ENCODE measurements around the gene LDOC1.

The LDOC1 gene

DNA sequence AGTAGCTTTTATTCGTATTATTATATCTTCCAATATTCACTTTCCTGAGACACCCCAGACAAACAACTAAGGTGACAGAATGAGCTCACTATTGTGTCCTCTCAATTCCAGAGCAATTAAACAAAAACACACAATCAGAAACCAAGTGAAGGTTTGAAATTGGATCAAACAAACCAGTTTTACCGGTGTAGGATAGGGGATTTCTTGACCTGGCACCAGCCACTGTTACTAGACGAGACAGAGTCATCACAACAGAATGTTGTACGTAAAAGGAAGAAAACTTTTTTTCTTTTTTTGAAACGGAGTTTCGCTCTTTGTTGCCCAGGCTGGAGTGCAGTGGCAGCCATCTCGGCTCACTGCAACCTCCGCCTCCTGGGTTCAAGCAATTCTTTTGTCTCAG is 43.7 kb downstream of the LDOC1 start:
- no peaks in the 10 kb centered on the region for H3K9me3 Mint-ChIP-seq
- H3K4me3 Mint-ChIP-seq, result no peak overlapping the region
- no peaks in the 10 kb centered on the region for H3K4me1 Mint-ChIP-seq (ENCODE audit: low read depth)
- H3K27ac Mint-ChIP-seq, result no peak overlapping the region
- intact Hi-C loops (cut with micrococcal nuclease), result no loop called here
- H3K36me3 Mint-ChIP-seq (ENCODE audit: low read depth), result no peaks in the 10 kb centered on the region
- H3K27me3 Mint-ChIP-seq, result no peaks in the 10 kb centered on the region

DNA sequence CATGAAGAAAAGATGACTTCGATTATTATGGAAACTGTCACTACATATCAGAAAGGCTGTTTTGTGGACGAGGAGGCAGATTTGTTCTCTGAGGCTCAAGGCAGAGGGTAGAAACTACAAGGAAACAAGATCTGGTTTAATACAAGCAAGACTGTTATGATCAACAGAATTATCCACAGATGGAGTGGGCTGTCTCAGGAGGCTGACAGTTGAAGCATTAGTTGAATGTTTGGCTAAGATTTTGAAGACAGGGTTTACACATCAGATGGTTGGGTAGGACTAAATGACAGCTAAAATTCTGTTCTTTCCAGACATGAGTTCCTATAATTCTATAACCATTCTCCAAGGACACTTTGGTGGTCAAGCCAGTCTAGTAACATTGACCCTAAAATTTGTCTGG is 49.8 kb downstream of the LDOC1 start:
- no peaks in the 10 kb centered on the region for H3K4me1 Mint-ChIP-seq (ENCODE audit: low read depth)
- H3K4me3 Mint-ChIP-seq, result no peak overlapping the region
- H3K27me3 Mint-ChIP-seq, result no peaks in the 10 kb centered on the region
- intact Hi-C loops (cut with micrococcal nuclease), result no loop called here
- H3K36me3 Mint-ChIP-seq (ENCODE audit: low read depth), result no peaks in the 10 kb centered on the region
- no peaks in the 10 kb centered on the region for H3K9me3 Mint-ChIP-seq
- no peak overlapping the region for H3K27ac Mint-ChIP-seq
